ENCODE measurements around the gene DAGLA.

DAGLA gene

GRCh38 chr11:61742391-61742790, 62.2 kb downstream of the DAGLA start:
- TF ChIP-seq CTCF (conservative IDR thresholded peaks at IDR 0.05; ENCODE audit: low read depth, low read length), result no peak
- no peak overlapping the region for H3K4me3 ChIP-seq (ENCODE audit: low read length)
- no peak for DNase-seq (ENCODE audit: low read depth)

- TF ChIP-seq CTCF (conservative IDR thresholded peaks at IDR 0.05; ENCODE audit: low read depth, low read length), result no peak
- no peak for DNase-seq (ENCODE audit: low read depth)
- no peak overlapping the region for H3K4me3 ChIP-seq (ENCODE audit: low read length)
Measured at GRCh38 chr11:61743486-61744095, 63.4 kb downstream of the DAGLA start.

- no peak for DNase-seq (ENCODE audit: low read depth)
- no peak overlapping the region for H3K4me3 ChIP-seq (ENCODE audit: low read length)
- no peak for TF ChIP-seq CTCF (conservative IDR thresholded peaks at IDR 0.05; ENCODE audit: low read depth, low read length)
Measured at GRCh38 chr11:61744181-61744580, 64.0 kb downstream of the DAGLA start.

- DNase-seq (ENCODE audit: low read depth), result no peak
- no peak for TF ChIP-seq CTCF (conservative IDR thresholded peaks at IDR 0.05; ENCODE audit: low read depth, low read length)
- H3K4me3 ChIP-seq (ENCODE audit: low read length), result no peak overlapping the region
Measured at GRCh38 chr11:61744609-61745156, 64.5 kb downstream of the DAGLA start.

- TF ChIP-seq CTCF (conservative IDR thresholded peaks at IDR 0.05; ENCODE audit: low read depth, low read length), result no peak
- DNase-seq (ENCODE audit: low read depth), result no peak
- no peak overlapping the region for H3K4me3 ChIP-seq (ENCODE audit: low read length)
Measured at GRCh38 chr11:61745781-61746441, 65.7 kb downstream of the DAGLA start.

GRCh38 chr11:61746442-61747191, 66.4 kb downstream of the DAGLA start:
- no peak overlapping the region for H3K4me3 ChIP-seq (ENCODE audit: low read length)
- TF ChIP-seq CTCF (conservative IDR thresholded peaks at IDR 0.05; ENCODE audit: low read depth, low read length), result no peak
- no peak for DNase-seq (ENCODE audit: low read depth)

Measured in retinal pigment epithelial cell (primary cell).